DND-41 (cell line): ENCODE results near the gene CACNA1H.

Experiments used
- ATAC-seq: fragments of 200-7000 bp; cut with Tn5 transposase; 3 replicates; pipeline ENCODE4 v1.9.1; 2021; ENCODE audit warnings: low read depth; ENCODE audit not compliant: insufficient read depth
- DNase-seq: peaks from one replicate; pipeline ENCODE4 v3.0.0-alpha.2; 2020
- H2AFZ ChIP-seq: 2 replicates; pipeline ENCODE4 v1.6.0; 2012; ENCODE audit warnings: low read depth, low read length
- H3K27ac ChIP-seq: 2 replicates; pipeline ENCODE4 v1.5.1; 2012; ENCODE audit warnings: low read length, inconsistent platforms
- H3K27me3 ChIP-seq: fragments of 200-600 bp; sonication (generic); 2 replicates; pipeline ENCODE4 v1.6.0; 2012; ENCODE audit warnings: low read length, mild to moderate bottlenecking, inconsistent platforms; ENCODE audit not compliant: insufficient read depth, poor library complexity
- H3K36me3 ChIP-seq: 2 replicates; pipeline ENCODE4 v1.5.1; 2012; ENCODE audit warnings: low read length, inconsistent platforms; ENCODE audit not compliant: insufficient read depth
- H3K4me1 ChIP-seq: 2 replicates; pipeline ENCODE4 v1.5.1; 2012; ENCODE audit warnings: mild to moderate bottlenecking, low read length; ENCODE audit not compliant: insufficient read depth
- H3K4me2 ChIP-seq: 2 replicates; pipeline ENCODE4 v1.6.0; 2012; ENCODE audit warnings: mild to moderate bottlenecking, moderate library complexity, low read length, inconsistent platforms; ENCODE audit not compliant: insufficient read depth
- H3K4me3 ChIP-seq, 2 experiments: fragments of 200-600 bp in 1 of 2; shearing (Covaris generic) in 1 of 2; 2 replicates each; pipeline ENCODE4 v1.5.1; 2012 to 2016; ENCODE audit warnings: inconsistent platforms in 2 of 2, low read length in 2 of 2, mild to moderate bottlenecking in 2 of 2, low read depth in 1 of 2, moderate library complexity in 1 of 2
- H3K79me2 ChIP-seq: 2 replicates; pipeline ENCODE4 v1.6.0; 2012; ENCODE audit warnings: low read length, inconsistent platforms; ENCODE audit not compliant: insufficient read depth
- H3K9ac ChIP-seq: 2 replicates; pipeline ENCODE4 v1.6.0; 2012; ENCODE audit warnings: low read depth, mild to moderate bottlenecking, inconsistent platforms, low read length, moderate library complexity
- H3K9me3 ChIP-seq: 2 replicates; pipeline ENCODE4 v1.5.1; 2012; ENCODE audit warnings: low read length, moderate library complexity, mild to moderate bottlenecking, inconsistent platforms; ENCODE audit not compliant: insufficient read depth, severe bottlenecking
- H4K20me1 ChIP-seq: 2 replicates; pipeline ENCODE4 v1.6.0; 2012; ENCODE audit warnings: low read length; ENCODE audit not compliant: insufficient read depth
- CTCF ChIP-seq: IDR thresholded peaks from 2 replicates; pipeline ENCODE4 v1.5.1; 2012; ENCODE audit warnings: borderline replicate concordance, low read length, moderate library complexity, mild to moderate bottlenecking; ENCODE audit not compliant: poor library complexity, severe bottlenecking; ENCODE audit errors: extremely low read depth
- EZH2 ChIP-seq: IDR thresholded peaks from 3 replicates; pipeline ENCODE4 v1.6.1; 2012; ENCODE audit warnings: borderline replicate concordance, low read depth, mild to moderate bottlenecking, moderate library complexity, low read length, inconsistent platforms; ENCODE audit not compliant: severe bottlenecking

CACNA1H gene

GRCh38 chr16:1121601-1122397 is 31.1 kb upstream of the CACNA1H start:
- Histone ChIP-seq H3K27me3 (no peaks in the 10 kb centered on the region), H4K20me1 (peaks cover 4% of the 10 kb centered on the region; the same call in 1 of the 2 replicates), H3K4me1 (no peaks in the 10 kb centered on the region), H3K4me3 (no peak overlapping the region), H3K9ac (no peak overlapping the region), H3K36me3 (no peaks in the 10 kb centered on the region), H3K27ac (no peak overlapping the region), H3K79me2 (no peaks in the 10 kb centered on the region), H3K9me3 (no peaks in the 10 kb centered on the region), H2AFZ (no peak overlapping the region), H3K4me2 (no peak overlapping the region)
- DNase-seq = no peak
- no peak for TF ChIP-seq EZH2
- no peak for TF ChIP-seq CTCF
- ATAC-seq = no peak

GRCh38 chr16:1122398-1122765 is 30.5 kb upstream of the CACNA1H start:
- H3K36me3 ChIP-seq = no peaks in the 10 kb centered on the region
- H3K79me2 ChIP-seq = no peaks in the 10 kb centered on the region
- no peaks in the 10 kb centered on the region for H3K27me3 ChIP-seq
- no peak overlapping the region for H2AFZ ChIP-seq
- no peak overlapping the region for H3K27ac ChIP-seq
- TF ChIP-seq CTCF (no peak), EZH2 (no peak)
- no peak for ATAC-seq
- no peaks in the 10 kb centered on the region for H3K9me3 ChIP-seq
- H3K4me3 ChIP-seq = no peak overlapping the region
- no peak overlapping the region for H3K9ac ChIP-seq
- H3K4me2 ChIP-seq = no peak overlapping the region
- H3K4me1 ChIP-seq = no peaks in the 10 kb centered on the region
- no peak for DNase-seq
- peaks cover 4% of the 10 kb centered on the region; the same call in 1 of the 2 replicates for H4K20me1 ChIP-seq

- ATAC-seq (no peak), DNase-seq (no peak)
- Histone ChIP-seq H3K27me3 (no peaks in the 10 kb centered on the region), H3K27ac (no peak overlapping the region), H3K9ac (no peak overlapping the region), H3K36me3 (no peaks in the 10 kb centered on the region), H4K20me1 (peaks cover 4% of the 10 kb centered on the region; the same call in 1 of the 2 replicates), H2AFZ (no peak overlapping the region), H3K4me3 (no peak overlapping the region), H3K4me1 (no peaks in the 10 kb centered on the region), H3K79me2 (no peaks in the 10 kb centered on the region), H3K4me2 (no peak overlapping the region), H3K9me3 (no peaks in the 10 kb centered on the region)
- no peak for TF ChIP-seq CTCF
- TF ChIP-seq EZH2 = no peak
These were observed 29.2 kb upstream of the CACNA1H start for GRCh38 chr16:1123525-1124230.
